Peyer's patch (tissue), 4 donors: ENCODE data around the gene PCDHA4.

Experiments used
- CTCF ChIP-seq, 6 experiments: fragments of 450-650 bp in 4 of 6; fragments of 200-600 bp in 2 of 6; sonication (generic) in 1 of 6; IDR thresholded peaks; one replicate each; pipeline ENCODE4 v1.5.1; 2017 to 2019; ENCODE audit warnings: antibody characterized with exemption in 6 of 6, mild to moderate bottlenecking in 3 of 6, moderate library complexity in 1 of 6
- POLR2A ChIP-seq, 2 donors: fragments of 450-650 bp; IDR thresholded peaks; one replicate each; pipeline ENCODE4 v1.5.1; 2017; ENCODE audit warnings: antibody characterized with exemption in 2 of 2, mild to moderate bottlenecking in 2 of 2, moderate library complexity in 2 of 2

DNA sequence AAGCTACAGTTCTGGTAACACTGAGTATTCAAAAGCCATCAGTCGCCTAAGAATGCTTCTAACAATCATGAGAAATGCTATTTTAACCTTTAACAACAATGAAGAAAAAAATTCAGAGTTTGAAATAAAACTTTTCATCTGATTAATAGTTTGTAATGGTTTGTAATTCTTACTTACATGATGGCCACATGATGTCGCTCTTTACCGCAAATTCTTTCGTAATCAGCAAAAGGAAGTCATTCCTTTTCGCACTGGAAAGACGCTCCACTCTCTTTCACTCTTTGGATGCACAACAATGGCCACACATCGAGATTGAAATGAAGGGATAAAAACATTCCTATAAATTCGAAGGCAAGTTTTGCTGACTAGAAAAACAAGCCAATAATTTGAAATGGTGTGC, 27.1 kb downstream of the PCDHA4 start, which contains the start of gene PCDHA7:
- TF ChIP-seq CTCF (IDR thresholded peaks at IDR 0.05) (no peak), POLR2A (IDR thresholded peaks at IDR 0.05) (no peak)
